ENCODE measurements around the gene SEC63.

GRCh38 chr6:107827541-107827940, 130.5 kb downstream of the SEC63 start:
- TF ChIP-seq CTCF (conservative IDR thresholded peaks at IDR 0.05; ENCODE audit: low read depth, low read length) (no peak), MAFK (IDR thresholded peaks at IDR 0.05; ENCODE audit: low read depth, low read length) (no peak), RAD21 (IDR thresholded peaks at IDR 0.05; ENCODE audit: low read length) (no peak), BHLHE40 (IDR thresholded peaks at IDR 0.05; ENCODE audit: low read depth, low read length) (no peak), MXI1 (IDR thresholded peaks at IDR 0.05; ENCODE audit: borderline replicate concordance, low read depth, low read length) (no peak), CHD1 (IDR thresholded peaks at IDR 0.05; ENCODE audit: low read depth, low read length) (no peak), POLR2A (IDR thresholded peaks at IDR 0.05; ENCODE audit: low read depth, low read length) (no peak), RCOR1 (IDR thresholded peaks at IDR 0.05; ENCODE audit: insufficient replicate concordance, low read length) (no peak), SMC3 (IDR thresholded peaks at IDR 0.05; ENCODE audit: low read depth, low read length) (no peak), CEBPB (IDR thresholded peaks at IDR 0.05; ENCODE audit: low read depth, low read length) (no peak), NFE2L2 (IDR thresholded peaks at IDR 0.05; ENCODE audit: low read depth, low read length) (no peak)
- TF ChIP-seq, protein P1, sequence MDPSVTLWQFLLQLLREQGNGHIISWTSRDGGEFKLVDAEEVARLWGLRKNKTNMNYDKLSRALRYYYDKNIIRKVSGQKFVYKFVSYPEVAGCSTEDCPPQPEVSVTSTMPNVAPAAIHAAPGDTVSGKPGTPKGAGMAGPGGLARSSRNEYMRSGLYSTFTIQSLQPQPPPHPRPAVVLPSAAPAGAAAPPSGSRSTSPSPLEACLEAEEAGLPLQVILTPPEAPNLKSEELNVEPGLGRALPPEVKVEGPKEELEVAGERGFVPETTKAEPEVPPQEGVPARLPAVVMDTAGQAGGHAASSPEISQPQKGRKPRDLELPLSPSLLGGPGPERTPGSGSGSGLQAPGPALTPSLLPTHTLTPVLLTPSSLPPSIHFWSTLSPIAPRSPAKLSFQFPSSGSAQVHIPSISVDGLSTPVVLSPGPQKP (IDR thresholded peaks at IDR 0.05; ENCODE audit: borderline replicate concordance, low read depth, low read length): no peak
